Stomach (tissue), 4 donors: ENCODE results near the gene WNT3.

Experiments
- EP300 ChIP-seq: sonication (generic); formaldehyde crosslinking; IDR thresholded peaks from one replicate; pipeline ENCODE4 v1.6.1; 2017; ENCODE audit warnings: antibody characterized with exemption
- POLR2A ChIP-seq, 4 donors: fragments of 450-650 bp; IDR thresholded peaks; one replicate each; pipeline ENCODE4 v1.6.1; 2016; ENCODE audit warnings: antibody characterized with exemption in 4 of 4, control low read depth in 2 of 4, mild to moderate bottlenecking in 1 of 4, moderate library complexity in 1 of 4
- POLR2AphosphoS5 ChIP-seq, 3 donors: sonication (generic); formaldehyde crosslinking; IDR thresholded peaks; one replicate each; pipeline ENCODE4 v1.6.1; 2016; ENCODE audit warnings: antibody characterized with exemption in 3 of 3

- TF ChIP-seq POLR2AphosphoS5 (IDR thresholded peaks at IDR 0.05) (no peak), POLR2A (IDR thresholded peaks at IDR 0.05) (no peak), EP300 (no peak)
Measured at GRCh38 chr17:46831573-46832330, 13.3 kb upstream of the WNT3 start.
